ENCODE data around the gene ROS1. TPM values are rescaled to one million over a fixed set of nuclear protein-coding genes. Genes with fewer than 3 reads are reported as not detected.

Gene ROS1
- total RNA-seq, 1 donor from 2014 or later: not detected

- Histone ChIP-seq H3K27ac (ENCODE audit: low read depth, low read length) (no peak overlapping the region), H3K4me3 (ENCODE audit: insufficient read depth, low read depth, low read length) (no peak overlapping the region), H3K9me3 (ENCODE audit: insufficient read depth, low read depth, low read length) (no peaks in the 10 kb centered on the region), H3K9ac (ENCODE audit: low read length) (no peak overlapping the region), H3K79me2 (ENCODE audit: insufficient read depth, low read length) (no peaks in the 10 kb centered on the region), H4K20me1 (ENCODE audit: insufficient read depth, low read length) (no peaks in the 10 kb centered on the region), H3K4me2 (ENCODE audit: low read length) (no peak overlapping the region), H3K27me3 (ENCODE audit: insufficient read depth, low read length) (no peaks in the 10 kb centered on the region), H3K4me1 (ENCODE audit: insufficient read depth, low read length) (no peaks in the 10 kb centered on the region), H2AFZ (ENCODE audit: low read depth, low read length) (no peak overlapping the region), H3K36me3 (ENCODE audit: insufficient read depth, low read length) (no peaks in the 10 kb centered on the region)
- Mint-ChIP-seq H3K4me1 (ENCODE audit: low read depth, unreplicated experiment) (no peaks in the 10 kb centered on the region), H3K36me3 (ENCODE audit: low read depth, unreplicated experiment) (no peaks in the 10 kb centered on the region), H3K4me3 (ENCODE audit: unreplicated experiment) (no peak overlapping the region), H3K27me3 (ENCODE audit: low read depth, unreplicated experiment) (peaks cover 4% of the 10 kb centered on the region), H3K9me3 (ENCODE audit: unreplicated experiment) (no peaks in the 10 kb centered on the region), H3K27ac (ENCODE audit: unreplicated experiment) (no peak overlapping the region)
- TF ChIP-seq CTCF (IDR thresholded peaks at IDR 0.05; ENCODE audit: insufficient read depth, low read depth, low read length) (no peak), EZH2 (IDR thresholded peaks at IDR 0.05; ENCODE audit: insufficient read depth, low read length) (no peak)
- DNase-seq (ENCODE audit: low read depth) (no peak), FAIRE-seq (no peak)
These were observed 118.1 kb downstream of the ROS1 start for GRCh38 chr6:117307655-117308054.

- FAIRE-seq (no peak), DNase-seq (ENCODE audit: low read depth) (no peak)
- Histone ChIP-seq H3K79me2 (ENCODE audit: insufficient read depth, low read length) (no peaks in the 10 kb centered on the region), H2AFZ (ENCODE audit: low read depth, low read length) (no peak overlapping the region), H3K27ac (ENCODE audit: low read depth, low read length) (no peak overlapping the region), H3K4me1 (ENCODE audit: insufficient read depth, low read length) (no peaks in the 10 kb centered on the region), H3K9me3 (ENCODE audit: insufficient read depth, low read depth, low read length) (no peaks in the 10 kb centered on the region), H3K27me3 (ENCODE audit: insufficient read depth, low read length) (no peaks in the 10 kb centered on the region), H4K20me1 (ENCODE audit: insufficient read depth, low read length) (no peaks in the 10 kb centered on the region), H3K9ac (ENCODE audit: low read length) (no peak overlapping the region), H3K4me3 (ENCODE audit: insufficient read depth, low read depth, low read length) (no peak overlapping the region), H3K36me3 (ENCODE audit: insufficient read depth, low read length) (no peaks in the 10 kb centered on the region), H3K4me2 (ENCODE audit: low read length) (no peak overlapping the region)
- Mint-ChIP-seq H3K36me3 (ENCODE audit: low read depth, unreplicated experiment) (no peaks in the 10 kb centered on the region), H3K4me1 (ENCODE audit: low read depth, unreplicated experiment) (no peaks in the 10 kb centered on the region), H3K27ac (ENCODE audit: unreplicated experiment) (no peak overlapping the region), H3K9me3 (ENCODE audit: unreplicated experiment) (no peaks in the 10 kb centered on the region), H3K4me3 (ENCODE audit: unreplicated experiment) (no peak overlapping the region), H3K27me3 (ENCODE audit: low read depth, unreplicated experiment) (no peaks in the 10 kb centered on the region)
- TF ChIP-seq EZH2 (IDR thresholded peaks at IDR 0.05; ENCODE audit: insufficient read depth, low read length) (no peak), CTCF (IDR thresholded peaks at IDR 0.05; ENCODE audit: insufficient read depth, low read depth, low read length) (no peak)
These were observed 119.4 kb downstream of the ROS1 start for GRCh38 chr6:117306227-117306790.

- Mint-ChIP-seq H3K9me3 (ENCODE audit: unreplicated experiment) (no peaks in the 10 kb centered on the region), H3K4me1 (ENCODE audit: low read depth, unreplicated experiment) (no peaks in the 10 kb centered on the region), H3K4me3 (ENCODE audit: unreplicated experiment) (no peak overlapping the region), H3K27me3 (ENCODE audit: low read depth, unreplicated experiment) (no peaks in the 10 kb centered on the region), H3K36me3 (ENCODE audit: low read depth, unreplicated experiment) (no peaks in the 10 kb centered on the region), H3K27ac (ENCODE audit: unreplicated experiment) (no peak overlapping the region)
- Histone ChIP-seq H4K20me1 (ENCODE audit: insufficient read depth, low read length) (no peaks in the 10 kb centered on the region), H3K79me2 (ENCODE audit: insufficient read depth, low read length) (no peaks in the 10 kb centered on the region), H3K9ac (ENCODE audit: low read length) (no peak overlapping the region), H3K9me3 (ENCODE audit: insufficient read depth, low read depth, low read length) (no peaks in the 10 kb centered on the region), H3K4me3 (ENCODE audit: insufficient read depth, low read depth, low read length) (no peak overlapping the region), H3K36me3 (ENCODE audit: insufficient read depth, low read length) (no peaks in the 10 kb centered on the region), H3K4me1 (ENCODE audit: insufficient read depth, low read length) (no peaks in the 10 kb centered on the region), H3K27ac (ENCODE audit: low read depth, low read length) (no peak overlapping the region), H2AFZ (ENCODE audit: low read depth, low read length) (no peak overlapping the region), H3K4me2 (ENCODE audit: low read length) (no peak overlapping the region), H3K27me3 (ENCODE audit: insufficient read depth, low read length) (no peaks in the 10 kb centered on the region)
- DNase-seq (ENCODE audit: low read depth): no peak
- TF ChIP-seq CTCF (IDR thresholded peaks at IDR 0.05; ENCODE audit: insufficient read depth, low read depth, low read length) (no peak), EZH2 (IDR thresholded peaks at IDR 0.05; ENCODE audit: insufficient read depth, low read length) (no peak)
- FAIRE-seq: no peak
These were observed 121.3 kb downstream of the ROS1 start for GRCh38 chr6:117304446-117304845.
